HL-60 (cell line): ENCODE data around the gene UCN3.

Experiments
- CTCF ChIP-seq: IDR thresholded peaks from one replicate; pipeline ENCODE4 v1.5.1; 2011; ENCODE audit warnings: low read length, control low read depth, inconsistent platforms; ENCODE audit not compliant: insufficient read depth
- POLR2AphosphoS5 ChIP-seq: IDR thresholded peaks from 2 replicates; pipeline ENCODE4 v1.6.1; 2012; ENCODE audit warnings: low read depth
- REST ChIP-seq: IDR thresholded peaks from 2 replicates; pipeline ENCODE4 v1.6.1; 2012; ENCODE audit warnings: low read depth; ENCODE audit not compliant: insufficient replicate concordance
- SPI1 ChIP-seq: IDR thresholded peaks from 2 replicates; pipeline ENCODE4 v1.6.1; 2012; ENCODE audit warnings: low read depth, mild to moderate bottlenecking, borderline replicate concordance

GRCh38 chr10:5400468-5401240 lies 35.9 kb downstream of the UCN3 start:
- TF ChIP-seq CTCF: no peak
- TF ChIP-seq REST: no peak
- no peak for TF ChIP-seq SPI1
- no peak for TF ChIP-seq POLR2AphosphoS5
